Right atrium auricular region (tissue), 2 donors: ENCODE data around the gene SPC25. TPM values are rescaled to one million over a fixed set of nuclear protein-coding genes. Genes with fewer than 3 reads are reported as not detected.

ENCODE experiments used
- DNase-seq: peaks from one replicate; pipeline ENCODE4 v3.0.0-alpha.2; 2019; ENCODE audit warnings: low spot score
- H3K27ac ChIP-seq, 2 donors: fragments of 200-600 bp; sonication (generic); 1 replicate in 1 of 2; 2 replicates in 1 of 2; pipeline ENCODE4 v1.5.1; 2016 to 2019
- H3K27me3 ChIP-seq, 2 donors: fragments of 200-600 bp; sonication (generic); one replicate each; pipeline versions ENCODE4 v1.5.1 to v1.6.0; 2017 to 2019
- H3K36me3 ChIP-seq: fragments of 200-600 bp; sonication (generic); one replicate; pipeline ENCODE4 v1.5.1; 2016
- H3K4me1 ChIP-seq, 2 donors: fragments of 200-600 bp; sonication (generic); one replicate each; pipeline versions ENCODE4 v1.5.1 to v1.6.0; 2017 to 2019
- H3K4me3 ChIP-seq, 2 donors: fragments of 200-600 bp; sonication (generic); 1 replicate in 1 of 2; 2 replicates in 1 of 2; pipeline ENCODE4 v1.5.1; 2017 to 2019; ENCODE audit warnings: mild to moderate bottlenecking in 1 of 2, moderate library complexity in 1 of 2
- H3K9me3 ChIP-seq, 2 donors: fragments of 200-600 bp; sonication (generic); one replicate each; pipeline ENCODE4 v1.5.1; 2019
- total RNA-seq, 2 donors: library from RNA; depleted of rRNA; stranded (reverse); fragments of >200 nt; gene quantifications; one replicate each; pipeline ENCODE4 v1.1.0, GENCODE V29; 2016
- TF ChIP-seq, protein P1 (sequence below), 2 donors: fragments of 200-600 bp; sonication (generic); IDR thresholded peaks; one replicate each; pipeline ENCODE4 v1.5.1; 2019; ENCODE audit warnings: antibody characterized with exemption in 2 of 2

Gene SPC25
- total RNA-seq, 2 donors from 2014 or later, result 1.9 TPM; not detected in 1

DNA sequence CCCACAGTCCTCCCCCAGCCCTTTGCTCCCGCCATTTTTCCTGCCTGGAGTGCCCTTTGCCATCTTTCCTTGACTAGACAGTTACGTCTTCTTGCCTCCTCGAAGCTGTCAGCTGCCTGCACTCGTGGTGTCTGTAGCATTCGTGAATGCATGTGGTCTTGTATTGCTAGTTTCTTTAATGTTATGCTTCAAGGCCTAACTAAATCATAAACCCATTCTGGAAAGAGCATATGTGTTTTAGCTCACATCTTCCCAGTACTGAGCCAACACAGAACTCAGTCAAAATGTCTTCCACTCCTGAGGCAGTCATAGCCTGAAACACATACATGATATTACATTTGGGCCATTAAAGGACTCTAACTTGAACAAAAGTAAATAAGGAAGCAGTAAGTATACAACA is 35.6 kb downstream of the SPC25 start:
- TF ChIP-seq, protein P1, sequence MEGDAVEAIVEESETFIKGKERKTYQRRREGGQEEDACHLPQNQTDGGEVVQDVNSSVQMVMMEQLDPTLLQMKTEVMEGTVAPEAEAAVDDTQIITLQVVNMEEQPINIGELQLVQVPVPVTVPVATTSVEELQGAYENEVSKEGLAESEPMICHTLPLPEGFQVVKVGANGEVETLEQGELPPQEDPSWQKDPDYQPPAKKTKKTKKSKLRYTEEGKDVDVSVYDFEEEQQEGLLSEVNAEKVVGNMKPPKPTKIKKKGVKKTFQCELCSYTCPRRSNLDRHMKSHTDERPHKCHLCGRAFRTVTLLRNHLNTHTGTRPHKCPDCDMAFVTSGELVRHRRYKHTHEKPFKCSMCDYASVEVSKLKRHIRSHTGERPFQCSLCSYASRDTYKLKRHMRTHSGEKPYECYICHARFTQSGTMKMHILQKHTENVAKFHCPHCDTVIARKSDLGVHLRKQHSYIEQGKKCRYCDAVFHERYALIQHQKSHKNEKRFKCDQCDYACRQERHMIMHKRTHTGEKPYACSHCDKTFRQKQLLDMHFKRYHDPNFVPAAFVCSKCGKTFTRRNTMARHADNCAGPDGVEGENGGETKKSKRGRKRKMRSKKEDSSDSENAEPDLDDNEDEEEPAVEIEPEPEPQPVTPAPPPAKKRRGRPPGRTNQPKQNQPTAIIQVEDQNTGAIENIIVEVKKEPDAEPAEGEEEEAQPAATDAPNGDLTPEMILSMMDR (IDR thresholded peaks at IDR 0.05), result no peak
- Histone ChIP-seq H3K27me3 (no peaks in the 10 kb centered on the region), H3K4me3 (no peak overlapping the region), H3K9me3 (no peaks in the 10 kb centered on the region), H3K4me1 (no peaks in the 10 kb centered on the region), H3K36me3 (no peaks in the 10 kb centered on the region), H3K27ac (no peak overlapping the region)
- no peak for DNase-seq

DNA sequence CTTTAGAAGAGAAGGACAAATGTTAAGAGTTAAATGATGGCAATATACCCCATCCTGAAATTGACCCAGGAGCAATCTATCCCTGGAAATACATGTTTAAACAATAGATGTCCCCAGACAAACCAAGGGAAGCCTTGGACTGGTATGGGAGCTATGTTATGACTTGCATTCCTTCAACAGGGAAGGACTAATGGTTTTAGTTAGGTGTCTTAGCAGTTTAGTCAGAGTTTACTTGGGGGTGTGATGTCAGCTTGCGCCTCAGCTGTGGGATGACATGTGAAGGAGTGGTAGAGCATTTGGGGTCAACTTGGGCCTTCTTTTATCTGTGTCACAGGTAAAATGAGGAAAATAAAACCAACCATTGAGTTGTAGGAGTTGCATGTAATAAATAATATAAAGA is 36.8 kb downstream of the SPC25 start:
- no peak overlapping the region for H3K4me3 ChIP-seq
- no peaks in the 10 kb centered on the region for H3K9me3 ChIP-seq
- DNase-seq, result no peak
- no peaks in the 10 kb centered on the region for H3K4me1 ChIP-seq
- no peaks in the 10 kb centered on the region for H3K36me3 ChIP-seq
- TF ChIP-seq, protein P1 (IDR thresholded peaks at IDR 0.05), result no peak
- H3K27me3 ChIP-seq, result no peaks in the 10 kb centered on the region
- no peak overlapping the region for H3K27ac ChIP-seq

DNA sequence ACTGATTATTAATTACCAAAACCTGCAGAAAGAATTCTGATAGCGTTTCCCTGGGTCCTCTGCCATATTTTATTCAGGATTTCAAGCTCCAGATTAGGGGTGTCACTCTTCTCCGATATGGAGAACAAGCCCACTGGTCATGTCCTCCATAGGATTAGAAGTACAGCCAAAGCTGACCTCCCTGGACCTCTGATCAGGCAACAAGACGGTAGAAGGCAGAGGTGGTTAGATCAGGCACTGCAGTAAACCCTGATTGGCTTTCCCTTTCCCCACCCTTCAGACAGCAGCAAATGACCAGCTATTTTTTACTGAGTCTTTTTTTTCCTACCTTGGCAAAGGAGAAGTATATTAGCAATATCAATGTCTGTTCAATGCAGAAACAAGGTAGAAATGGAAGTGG is 37.7 kb downstream of the SPC25 start:
- TF ChIP-seq, protein P1 (IDR thresholded peaks at IDR 0.05), result no peak
- Histone ChIP-seq H3K27me3 (no peaks in the 10 kb centered on the region), H3K27ac (no peak overlapping the region), H3K9me3 (no peaks in the 10 kb centered on the region), H3K36me3 (no peaks in the 10 kb centered on the region), H3K4me1 (no peaks in the 10 kb centered on the region), H3K4me3 (no peak overlapping the region)
- DNase-seq, result no peak

DNA sequence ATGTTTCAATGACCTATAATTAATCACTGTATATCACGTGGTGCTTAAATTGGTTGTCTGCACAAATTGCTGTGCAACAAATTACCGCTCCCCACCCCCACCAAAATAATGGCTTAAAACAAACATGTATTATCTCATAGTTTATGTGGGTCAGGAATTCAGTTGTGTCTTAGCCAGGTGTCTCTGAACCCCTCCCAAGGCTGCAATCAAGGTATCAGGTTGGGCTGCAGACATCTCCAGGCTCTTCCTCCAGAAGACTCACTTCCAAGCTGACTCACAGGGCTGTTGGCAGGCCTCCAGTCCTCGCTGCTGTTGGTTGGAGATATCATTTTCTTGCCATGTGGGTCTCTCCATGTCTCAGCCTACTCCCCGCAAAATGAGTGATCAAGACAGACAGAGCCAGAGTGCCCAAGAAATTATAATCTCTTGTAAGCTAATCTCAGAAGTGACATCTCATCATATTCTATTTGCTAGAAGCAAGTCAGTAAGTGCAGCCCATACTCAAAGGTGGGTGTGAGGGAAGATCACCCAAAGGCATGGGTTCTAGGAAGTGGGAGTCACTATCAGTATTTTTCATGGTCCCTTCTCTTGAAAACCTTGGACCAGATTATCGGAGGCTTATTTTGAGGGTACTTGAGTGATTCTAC is 38.4 kb downstream of the SPC25 start:
- no peak for DNase-seq
- no peak overlapping the region for H3K4me3 ChIP-seq
- no peaks in the 10 kb centered on the region for H3K4me1 ChIP-seq
- H3K9me3 ChIP-seq, result no peaks in the 10 kb centered on the region
- no peaks in the 10 kb centered on the region for H3K36me3 ChIP-seq
- H3K27me3 ChIP-seq, result no peaks in the 10 kb centered on the region
- TF ChIP-seq, protein P1 (IDR thresholded peaks at IDR 0.05), result no peak
- H3K27ac ChIP-seq, result no peak overlapping the region

DNA sequence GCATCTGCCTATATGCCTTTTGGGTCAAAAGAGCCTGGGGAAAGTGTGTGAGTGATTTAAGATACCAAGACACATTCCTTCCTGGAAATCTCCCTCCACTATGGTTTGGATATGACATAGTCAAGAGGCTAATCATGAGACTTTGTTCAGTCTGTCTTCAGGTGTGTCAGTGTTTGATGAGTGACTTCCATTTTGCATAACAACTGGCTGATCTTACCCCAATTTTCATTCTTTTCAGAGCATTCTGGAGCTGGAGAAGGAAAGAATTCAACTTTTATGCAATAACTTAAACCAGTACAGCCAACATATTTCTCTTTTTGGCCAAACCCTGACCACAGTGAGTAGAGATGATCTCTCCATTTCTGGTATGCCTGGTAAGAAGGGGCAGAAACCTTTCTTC is 39.4 kb downstream of the SPC25 start:
- H3K27me3 ChIP-seq, result no peaks in the 10 kb centered on the region
- H3K27ac ChIP-seq, result no peak overlapping the region
- H3K9me3 ChIP-seq, result no peaks in the 10 kb centered on the region
- TF ChIP-seq, protein P1 (IDR thresholded peaks at IDR 0.05), result no peak
- no peaks in the 10 kb centered on the region for H3K36me3 ChIP-seq
- no peaks in the 10 kb centered on the region for H3K4me1 ChIP-seq
- DNase-seq, result no peak
- H3K4me3 ChIP-seq, result no peak overlapping the region

DNA sequence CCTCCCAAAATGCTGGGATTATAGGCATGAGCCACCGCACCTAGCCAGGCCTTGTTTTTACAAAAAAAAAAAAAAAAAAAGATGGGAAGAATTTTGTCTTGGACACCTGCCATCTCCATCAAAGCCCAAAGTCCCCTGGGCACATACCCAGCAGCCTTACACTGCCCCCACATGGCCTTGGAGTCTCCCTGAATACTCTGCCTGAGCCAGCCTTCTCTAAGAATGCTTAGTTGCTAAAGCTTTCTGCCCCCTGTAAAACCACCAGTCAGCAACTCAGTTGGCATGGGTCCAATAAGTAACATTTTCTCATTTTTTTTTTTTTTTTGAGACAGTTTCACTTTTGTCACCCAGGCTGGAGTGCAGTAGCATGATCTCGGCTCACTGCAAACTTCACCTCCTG is 40.6 kb downstream of the SPC25 start:
- H3K36me3 ChIP-seq, result no peaks in the 10 kb centered on the region
- TF ChIP-seq, protein P1 (IDR thresholded peaks at IDR 0.05), result peak in 1 of 2 donors; percentile 43
- H3K4me3 ChIP-seq, result no peak overlapping the region
- no peaks in the 10 kb centered on the region for H3K4me1 ChIP-seq
- DNase-seq, result no peak
- no peak overlapping the region for H3K27ac ChIP-seq
- H3K9me3 ChIP-seq, result no peaks in the 10 kb centered on the region
- H3K27me3 ChIP-seq, result no peaks in the 10 kb centered on the region
